Keratinocyte (primary cell): ENCODE results near the gene PTPN4. TPM values are rescaled to one million over a fixed set of nuclear protein-coding genes. Genes with fewer than 3 reads are reported as not detected.

ENCODE experiments used
- DNase-seq: peaks from one replicate; pipeline ENCODE4 v3.0.0-alpha.2; 2011; ENCODE audit warnings: low read depth, missing footprints, low spot score
- FAIRE-seq: peaks from 2 replicates; lab custom pipeline; 2011; peaks lifted over from hg19 to GRCh38; lab: Jason Lieb, UNC
- H2AFZ ChIP-seq: 2 replicates; pipeline ENCODE4 v1.6.0; 2012; ENCODE audit warnings: low read length, control low read depth, inconsistent platforms; ENCODE audit not compliant: control insufficient read depth
- H3K27ac ChIP-seq: 2 replicates; pipeline ENCODE4 v1.5.1; 2011; ENCODE audit warnings: low read length; ENCODE audit not compliant: control insufficient read depth, insufficient read depth
- H3K27me3 ChIP-seq: 3 replicates; pipeline ENCODE4 v1.6.0; 2011; ENCODE audit warnings: low read length; ENCODE audit not compliant: control insufficient read depth, insufficient read depth; ENCODE audit errors: extremely low read depth
- H3K36me3 ChIP-seq, 2 experiments: 2 replicates in 1 of 2; 3 replicates in 1 of 2; pipeline ENCODE4 v1.5.1; 2011; ENCODE audit warnings: low read length in 2 of 2, mild to moderate bottlenecking in 1 of 2; ENCODE audit not compliant: control insufficient read depth in 2 of 2, insufficient read depth in 2 of 2; ENCODE audit errors: extremely low read depth in 1 of 2
- H3K4me1 ChIP-seq: 3 replicates; pipeline ENCODE4 v1.5.1; 2011; ENCODE audit warnings: low read length; ENCODE audit not compliant: control insufficient read depth, insufficient read depth; ENCODE audit errors: extremely low read depth
- H3K4me2 ChIP-seq: 3 replicates; pipeline ENCODE4 v1.6.0; 2011; ENCODE audit warnings: low read depth, low read length; ENCODE audit not compliant: control insufficient read depth, insufficient read depth; ENCODE audit errors: extremely low read depth
- H3K4me3 ChIP-seq, 3 experiments: fragments of 200-600 bp in 1 of 3; sonication (generic) in 1 of 3; 2 replicates in 2 of 3; 3 replicates in 1 of 3; pipeline ENCODE4 v1.5.1; 2011 to 2016; ENCODE audit warnings: low read length in 3 of 3, mild to moderate bottlenecking in 3 of 3, control low read depth in 2 of 3, inconsistent platforms in 1 of 3, low read depth in 1 of 3, mixed read lengths in 1 of 3, mixed run types in 1 of 3, moderate library complexity in 1 of 3; ENCODE audit not compliant: control insufficient read depth in 2 of 3, insufficient read depth in 2 of 3; ENCODE audit errors: extremely low read depth in 1 of 3
- H3K79me2 ChIP-seq: 2 replicates; pipeline ENCODE4 v1.6.0; 2012; ENCODE audit warnings: low read length; ENCODE audit not compliant: control insufficient read depth, insufficient read depth
- H3K9ac ChIP-seq: 3 replicates; pipeline ENCODE4 v1.6.0; 2011; ENCODE audit warnings: low read length; ENCODE audit not compliant: control insufficient read depth, insufficient read depth; ENCODE audit errors: extremely low read depth
- H3K9me1 ChIP-seq: 3 replicates; pipeline ENCODE4 v1.6.0; 2011; ENCODE audit warnings: low read length; ENCODE audit not compliant: control insufficient read depth, insufficient read depth; ENCODE audit errors: extremely low read depth
- H3K9me3 ChIP-seq: 2 replicates; pipeline ENCODE4 v1.5.1; 2012; ENCODE audit warnings: low read depth, low read length; ENCODE audit not compliant: control insufficient read depth
- H4K20me1 ChIP-seq: 3 replicates; pipeline ENCODE4 v1.6.0; 2011; ENCODE audit warnings: low read length; ENCODE audit not compliant: control insufficient read depth, insufficient read depth; ENCODE audit errors: extremely low read depth
- CTCF ChIP-seq, 3 experiments: IDR thresholded peaks in 1 of 3; conservative IDR thresholded peaks in 1 of 3; optimal IDR thresholded peaks in 1 of 3; 2 replicates in 2 of 3; 3 replicates in 1 of 3; pipeline versions ENCODE3 to v1.5.1; 2011; ENCODE audit warnings: low read length in 3 of 3, mild to moderate bottlenecking in 3 of 3, moderate library complexity in 2 of 3, control low read depth in 1 of 3, inconsistent platforms in 1 of 3; ENCODE audit not compliant: insufficient read depth in 2 of 3; ENCODE audit errors: extremely low read depth in 1 of 3
- EZH2 ChIP-seq: IDR thresholded peaks from one replicate; pipeline ENCODE4 v1.6.1; 2012; ENCODE audit warnings: inconsistent platforms, mild to moderate bottlenecking, low read length, moderate library complexity
- dilution Hi-C: fragments of 300-500 bp; cut with MboI; formaldehyde crosslinking; loops from one replicate; pipeline ENCODE4 v1.7.0; 2020; ENCODE audit warnings: low sequenced_read_pairs; ENCODE audit not compliant: extremely low pct_ligation_motif_present
- polyA plus RNA-seq, 5 experiments: library from polyadenylated mRNA; depleted of rRNA in 3 of 5; stranded (reverse) in 3 of 5; stranded (forward) in 1 of 5; unstranded in 1 of 5; fragments of >200 nt; gene quantifications; 1 replicate in 1 of 5; 2 replicates in 3 of 5; 3 replicates in 1 of 5; pipeline versions ENCODE4 v1.2.1 to v1.2.3, GENCODE V29; 2011 to 2012; ENCODE audit warnings: missing spikeins in 2 of 5, low read depth in 1 of 5, low replicate concordance in 1 of 5

PTPN4 gene
- polyA plus RNA-seq, 1 donor (not counting 4 experiments of a cell fraction or from before 2014, with no cell fraction given), result 20.6 TPM

DNA sequence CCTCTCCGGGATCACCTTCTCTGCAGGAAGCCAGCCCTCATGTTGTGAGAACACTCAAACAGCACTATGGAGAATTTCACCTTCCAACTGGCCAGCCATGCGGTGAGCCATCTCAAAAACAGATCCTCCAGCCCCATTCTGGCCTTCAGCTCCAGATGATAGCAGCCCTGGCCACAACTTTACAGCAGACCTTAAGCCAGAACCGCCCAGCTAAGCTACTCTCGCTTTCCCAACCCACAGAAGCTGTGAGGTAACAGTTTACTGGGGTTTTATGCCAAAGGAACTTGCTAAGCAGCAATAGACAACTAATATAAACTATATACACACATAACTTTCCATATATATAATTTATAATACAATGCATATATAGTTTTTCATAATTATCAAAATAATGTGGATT is 11.6 kb upstream of the PTPN4 start:
- dilution Hi-C loops, result no loop called here

DNA sequence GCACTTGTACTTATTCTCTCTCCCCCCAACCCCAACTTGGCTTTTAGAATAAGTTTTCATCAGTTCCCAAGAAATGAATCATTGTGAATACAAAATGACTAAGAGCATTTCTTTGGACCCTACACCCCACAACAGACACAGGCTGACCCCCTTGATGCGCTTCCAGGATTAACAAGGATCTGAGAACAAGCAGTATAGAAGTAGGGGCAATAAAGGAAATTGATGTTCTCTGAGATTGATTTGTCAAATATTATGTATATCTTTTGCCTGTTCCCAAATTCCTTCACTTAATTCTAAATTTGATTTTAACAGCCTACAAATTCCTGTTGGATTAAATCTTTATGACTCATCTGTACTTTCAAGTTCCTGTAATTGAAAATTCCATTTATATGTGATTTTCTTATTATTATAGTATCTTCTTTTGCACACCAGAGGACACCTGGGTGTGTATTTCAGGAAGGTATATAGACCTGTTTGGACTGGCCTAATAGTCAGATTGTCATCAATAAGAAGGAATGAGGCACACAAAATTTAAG is 10.2 kb upstream of the PTPN4 start:
- Histone ChIP-seq H3K4me1 (peaks cover 41% of the 10 kb centered on the region), H3K36me3 (no peaks in the 10 kb centered on the region), H3K79me2 (no peaks in the 10 kb centered on the region), H3K9me1 (no peaks in the 10 kb centered on the region), H3K27ac (no peak overlapping the region), H3K4me2 (peak overlapping the region; percentile 53), H4K20me1 (no peaks in the 10 kb centered on the region), H3K4me3 (no peak overlapping the region), H3K9ac (no peak overlapping the region), H2AFZ (no peak overlapping the region), H3K27me3 (no peaks in the 10 kb centered on the region), H3K9me3 (no peaks in the 10 kb centered on the region)
- dilution Hi-C loops, result no loop called here
- DNase-seq (peak; percentile 65), FAIRE-seq (no peak)
- no peak for TF ChIP-seq EZH2
- no peak for TF ChIP-seq CTCF (optimal IDR thresholded peaks at IDR 0.05 in 1 of 3, IDR thresholded peaks at IDR 0.05 in 1 of 3, conservative IDR thresholded peaks at IDR 0.05 in 1 of 3; ENCODE audit: extremely low read depth in 1 of 3, insufficient read depth in 2 of 3, low read length in 3 of 3)

More for the DNA sequence above, 11.6 kb upstream of the PTPN4 start:
- H3K4me2 ChIP-seq, result no peak overlapping the region
- no peaks in the 10 kb centered on the region for H3K79me2 ChIP-seq
- no peaks in the 10 kb centered on the region for H3K27me3 ChIP-seq
- H3K4me3 ChIP-seq, result no peak overlapping the region
- no peaks in the 10 kb centered on the region for H4K20me1 ChIP-seq
- H3K9ac ChIP-seq, result no peak overlapping the region
- TF ChIP-seq CTCF (optimal IDR thresholded peaks at IDR 0.05 in 1 of 3, IDR thresholded peaks at IDR 0.05 in 1 of 3, conservative IDR thresholded peaks at IDR 0.05 in 1 of 3; ENCODE audit: extremely low read depth in 1 of 3, insufficient read depth in 2 of 3, low read length in 3 of 3) (no peak), EZH2 (no peak)
- no peaks in the 10 kb centered on the region for H3K36me3 ChIP-seq
- no peak for DNase-seq
- no peak overlapping the region for H3K27ac ChIP-seq
- FAIRE-seq, result no peak
- no peaks in the 10 kb centered on the region for H3K9me3 ChIP-seq
- no peak overlapping the region for H2AFZ ChIP-seq
- H3K4me1 ChIP-seq, result peaks cover 44% of the 10 kb centered on the region
- no peaks in the 10 kb centered on the region for H3K9me1 ChIP-seq
